Liver (tissue), 9 donors: ENCODE measurements around the gene GRB7. TPM values are rescaled to one million over a fixed set of nuclear protein-coding genes. Genes with fewer than 3 reads are reported as not detected.
"Not testable (repeated sequence)": the region's sequence is repeated elsewhere in the genome, so short reads cannot be mapped to it uniquely, and the experiment has no call there.

Source experiments
- DNase-seq: peaks from one replicate; pipeline ENCODE4 v3.0.0-alpha.2; 2017; ENCODE audit warnings: low spot score
- H3K27ac ChIP-seq, 2 donors: one replicate each; pipeline ENCODE4 v1.7.0; 2013; ENCODE audit warnings: inconsistent platforms in 2 of 2, low read length in 2 of 2, control low read depth in 1 of 2, low read depth in 1 of 2, mild to moderate bottlenecking in 1 of 2
- H3K27me3 ChIP-seq, 4 donors: one replicate each; pipeline versions ENCODE4 v1.6.1 to v1.7.0; 2013; ENCODE audit warnings: low read length in 3 of 4, inconsistent platforms in 1 of 4, mild to moderate bottlenecking in 1 of 4, moderate library complexity in 1 of 4; ENCODE audit not compliant: control insufficient read depth in 4 of 4, insufficient read depth in 4 of 4
- H3K36me3 ChIP-seq, 4 donors: one replicate each; pipeline versions ENCODE4 v1.6.1 to v1.7.0; 2013; ENCODE audit warnings: low read length in 3 of 4, mild to moderate bottlenecking in 3 of 4, low read depth in 1 of 4, moderate library complexity in 1 of 4; ENCODE audit not compliant: control insufficient read depth in 4 of 4, insufficient read depth in 3 of 4
- H3K4me1 ChIP-seq, 4 donors: one replicate each; pipeline versions ENCODE4 v1.6.1 to v1.7.0; 2013; ENCODE audit warnings: low read length in 3 of 4, mild to moderate bottlenecking in 3 of 4, moderate library complexity in 1 of 4; ENCODE audit not compliant: control insufficient read depth in 4 of 4, insufficient read depth in 4 of 4
- H3K4me3 ChIP-seq, 3 donors: one replicate each; pipeline versions ENCODE4 v1.6.1 to v1.7.0; 2013; ENCODE audit warnings: low read length in 3 of 3, control low read depth in 1 of 3, low read depth in 1 of 3, mild to moderate bottlenecking in 1 of 3
- H3K9ac ChIP-seq, 2 donors: one replicate each; pipeline ENCODE4 v1.7.0; 2013; ENCODE audit warnings: low read length in 2 of 2, mild to moderate bottlenecking in 2 of 2, moderate library complexity in 2 of 2, control low read depth in 1 of 2, low read depth in 1 of 2
- H3K9me3 ChIP-seq, 4 donors: one replicate each; pipeline versions ENCODE4 v1.6.1 to v1.7.0; 2013; ENCODE audit warnings: low read length in 3 of 4; ENCODE audit not compliant: control insufficient read depth in 4 of 4
- ATF3 ChIP-seq: IDR thresholded peaks from 2 replicates; pipeline ENCODE4 v1.6.1; 2016; ENCODE audit warnings: antibody characterized with exemption
- EGR1 ChIP-seq, 2 donors: IDR thresholded peaks; 2 replicates each; pipeline ENCODE4 v1.6.1; 2016 to 2018; ENCODE audit warnings: antibody characterized with exemption in 2 of 2, low read depth in 2 of 2
- FOXA1 ChIP-seq: IDR thresholded peaks from 2 replicates; pipeline ENCODE4 v1.6.1; 2016; ENCODE audit warnings: antibody characterized with exemption
- FOXA2 ChIP-seq: IDR thresholded peaks from 2 replicates; pipeline ENCODE4 v1.6.1; 2016; ENCODE audit warnings: antibody characterized with exemption
- GABPA ChIP-seq, 2 donors: IDR thresholded peaks in 1 of 2; conservative IDR thresholded peaks in 1 of 2; 2 replicates each; pipeline ENCODE4 v1.6.1; 2016; ENCODE audit warnings: antibody characterized with exemption in 2 of 2, mild to moderate bottlenecking in 1 of 2, moderate library complexity in 1 of 2
- JUND ChIP-seq, 2 donors: IDR thresholded peaks; 2 replicates each; pipeline ENCODE4 v1.6.1; 2016; ENCODE audit warnings: antibody characterized with exemption in 2 of 2
- MAX ChIP-seq: IDR thresholded peaks from 2 replicates; pipeline ENCODE4 v1.6.1; 2016; ENCODE audit warnings: antibody characterized with exemption
- NR2F2 ChIP-seq: IDR thresholded peaks from 2 replicates; pipeline ENCODE4 v1.6.1; 2016; ENCODE audit warnings: antibody characterized with exemption
- REST ChIP-seq: IDR thresholded peaks from 2 replicates; pipeline ENCODE4 v1.6.1; 2016; ENCODE audit warnings: antibody characterized with exemption, mild to moderate bottlenecking
- RXRA ChIP-seq, 2 donors: IDR thresholded peaks; 2 replicates each; pipeline ENCODE4 v1.6.1; 2017 to 2018; ENCODE audit warnings: antibody characterized with exemption in 2 of 2, mild to moderate bottlenecking in 1 of 2
- SP1 ChIP-seq: IDR thresholded peaks from 2 replicates; pipeline ENCODE4 v1.6.1; 2018; ENCODE audit warnings: antibody characterized with exemption, mild to moderate bottlenecking
- ZBTB33 ChIP-seq: IDR thresholded peaks from 2 replicates; pipeline ENCODE4 v1.6.1; 2016; ENCODE audit warnings: antibody characterized with exemption
- WGBS: extraction: QIAGEN DNeasy Blood & Tissue Kit; methylation state at CpG from one replicate; pipeline ENCODE4 v1.1.7; 2013; 5-methylcytosine and 5-hydroxymethylcytosine counted together
- polyA plus RNA-seq, 2 donors: library from polyadenylated mRNA; stranded (reverse) in 1 of 2; unstranded in 1 of 2; fragments of 200-250 nt in 1 of 2; fragments of >200 nt in 1 of 2; fragmentation: Nextera tagmentation in 1 of 2; extraction: Ambion mirVana in 1 of 2; gene quantifications; one replicate each; pipeline versions ENCODE4 v1.2.1 to v1.2.3, GENCODE V29; 2013 to 2015
- total RNA-seq, 2 donors: library from RNA; depleted of rRNA; stranded (reverse); fragments of >200 nt; gene quantifications; one replicate each; pipeline ENCODE4 v1.2.3, GENCODE V29; 2014
- donor health status: healthy.
- donor health status: healthy.
- donor health status: healthy.
- donor health status: healthy.
- donor health status: healthy.

Gene GRB7
- total and polyA plus RNA-seq, 4 donors, result 1.9 to 6.8 (median 2.5) TPM

GRCh38 chr17:39763051-39763820, 25.5 kb downstream of the GRB7 start (continued):
- TF ChIP-seq ZBTB33, result no peak
- no peak for TF ChIP-seq JUND (IDR thresholded peaks at IDR 0.05)

GRCh38 chr17:39764171-39764570, 26.4 kb downstream of the GRB7 start:
- not testable (repeated sequence) for H3K9me3 ChIP-seq, H3K27me3 ChIP-seq, H3K4me3 ChIP-seq, H3K36me3 ChIP-seq, H3K4me1 ChIP-seq, H3K27ac ChIP-seq, H3K9ac ChIP-seq, DNase-seq
- 72% methylated on average over 3 of the region's 3 CpGs for WGBS

- no peak for TF ChIP-seq FOXA1
- TF ChIP-seq SP1, result no peak
- no peak for TF ChIP-seq REST
- no peak for TF ChIP-seq ATF3
- TF ChIP-seq EGR1 (IDR thresholded peaks at IDR 0.05; ENCODE audit: low read depth in 2 of 2), result no peak
- TF ChIP-seq FOXA2, result no peak
- no peak for TF ChIP-seq ZBTB33
- no peak for TF ChIP-seq JUND (IDR thresholded peaks at IDR 0.05)
- TF ChIP-seq GABPA (IDR thresholded peaks at IDR 0.05 in 1 of 2, conservative IDR thresholded peaks at IDR 0.05 in 1 of 2), result no peak
- TF ChIP-seq RXRA (IDR thresholded peaks at IDR 0.05), result no peak
- no peak for TF ChIP-seq NR2F2
- TF ChIP-seq MAX, result no peak
- Histone ChIP-seq H3K27me3 (no peaks in the 10 kb centered on the region), H3K9ac (no peak overlapping the region), H3K9me3 (no peaks in the 10 kb centered on the region), H3K27ac (no peak overlapping the region), H3K36me3 (no peaks in the 10 kb centered on the region), H3K4me3 (no peak overlapping the region), H3K4me1 (no peaks in the 10 kb centered on the region)
- no peak for DNase-seq
- WGBS, result 77% methylated on average over 3 of the region's 3 CpGs
Measured at GRCh38 chr17:39765175-39765574, 27.4 kb downstream of the GRB7 start.
